Esophagus muscularis mucosa (tissue), 4 donors: ENCODE data around the gene WTAP.
"Not testable (repeated sequence)": the region's sequence is repeated elsewhere in the genome, so short reads cannot be mapped to it uniquely, and the experiment has no call there.

Experiments used
- CTCF ChIP-seq, 3 experiments: fragments of 200-600 bp in 2 of 3; fragments of 450-650 bp in 1 of 3; sonication (generic) in 2 of 3; IDR thresholded peaks; one replicate each; pipeline ENCODE4 v1.5.1; 2017 to 2019; ENCODE audit warnings: antibody characterized with exemption in 3 of 3, mild to moderate bottlenecking in 2 of 3, moderate library complexity in 1 of 3
- EP300 ChIP-seq: sonication (generic); formaldehyde crosslinking; IDR thresholded peaks from one replicate; pipeline ENCODE4 v1.6.1; 2017; ENCODE audit warnings: antibody characterized with exemption
- POLR2A ChIP-seq: fragments of 450-650 bp; IDR thresholded peaks from one replicate; pipeline ENCODE4 v1.6.1; 2017; ENCODE audit warnings: antibody characterized with exemption, moderate library complexity, mild to moderate bottlenecking, low read depth
- POLR2AphosphoS5 ChIP-seq, 2 donors: sonication (generic); formaldehyde crosslinking; IDR thresholded peaks; one replicate each; pipeline ENCODE4 v1.6.1; 2017; ENCODE audit warnings: antibody characterized with exemption in 2 of 2

GRCh38 chr6:159721981-159722380, 5.3 kb upstream of the WTAP start:
- TF ChIP-seq CTCF (IDR thresholded peaks at IDR 0.05); POLR2A; EP300; POLR2AphosphoS5 (IDR thresholded peaks at IDR 0.05): not testable (repeated sequence)
